ENCODE results near the gene TNS1. TPM values are rescaled to one million over a fixed set of nuclear protein-coding genes. Genes with fewer than 3 reads are reported as not detected.

The TNS1 gene
- total RNA-seq, 1 donor from 2014 or later: 14.5 TPM

DNA sequence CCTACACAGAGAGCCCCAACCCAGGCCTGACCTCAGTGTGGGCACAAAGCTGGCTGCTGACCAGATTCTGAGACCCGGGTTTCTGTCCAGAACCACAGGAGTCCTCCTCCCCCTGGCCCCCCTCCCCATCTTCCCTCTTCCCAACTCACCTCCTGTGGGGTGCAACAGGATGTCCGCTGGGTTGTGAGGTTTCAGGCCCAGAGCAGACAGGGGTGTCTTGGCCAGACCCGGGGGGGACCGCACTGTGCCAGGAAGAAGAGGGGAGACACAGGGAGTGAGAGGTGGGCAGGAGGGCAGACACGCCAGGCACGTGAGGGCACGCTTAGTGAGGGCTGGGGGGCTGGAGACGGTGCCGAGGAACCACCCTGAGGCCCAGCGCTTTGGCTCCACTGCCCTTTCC lies 171.5 kb downstream of the TNS1 start:
- no peaks in the 10 kb centered on the region for H3K9me3 Mint-ChIP-seq
- H3K27ac Mint-ChIP-seq (ENCODE audit: unreplicated experiment): no peak overlapping the region
- H3K27me3 Mint-ChIP-seq (ENCODE audit: low read depth): no peaks in the 10 kb centered on the region
- no peaks in the 10 kb centered on the region for H3K36me3 Mint-ChIP-seq (ENCODE audit: low read depth)
- TF ChIP-seq, protein P1, sequence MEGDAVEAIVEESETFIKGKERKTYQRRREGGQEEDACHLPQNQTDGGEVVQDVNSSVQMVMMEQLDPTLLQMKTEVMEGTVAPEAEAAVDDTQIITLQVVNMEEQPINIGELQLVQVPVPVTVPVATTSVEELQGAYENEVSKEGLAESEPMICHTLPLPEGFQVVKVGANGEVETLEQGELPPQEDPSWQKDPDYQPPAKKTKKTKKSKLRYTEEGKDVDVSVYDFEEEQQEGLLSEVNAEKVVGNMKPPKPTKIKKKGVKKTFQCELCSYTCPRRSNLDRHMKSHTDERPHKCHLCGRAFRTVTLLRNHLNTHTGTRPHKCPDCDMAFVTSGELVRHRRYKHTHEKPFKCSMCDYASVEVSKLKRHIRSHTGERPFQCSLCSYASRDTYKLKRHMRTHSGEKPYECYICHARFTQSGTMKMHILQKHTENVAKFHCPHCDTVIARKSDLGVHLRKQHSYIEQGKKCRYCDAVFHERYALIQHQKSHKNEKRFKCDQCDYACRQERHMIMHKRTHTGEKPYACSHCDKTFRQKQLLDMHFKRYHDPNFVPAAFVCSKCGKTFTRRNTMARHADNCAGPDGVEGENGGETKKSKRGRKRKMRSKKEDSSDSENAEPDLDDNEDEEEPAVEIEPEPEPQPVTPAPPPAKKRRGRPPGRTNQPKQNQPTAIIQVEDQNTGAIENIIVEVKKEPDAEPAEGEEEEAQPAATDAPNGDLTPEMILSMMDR (conservative IDR thresholded peaks at IDR 0.05): no peak
- peaks cover 16% of the 10 kb centered on the region for H3K4me1 Mint-ChIP-seq
- no peak for DNase-seq (ENCODE audit: low read depth, low spot score)
- no peak overlapping the region for H3K4me3 Mint-ChIP-seq

DNA sequence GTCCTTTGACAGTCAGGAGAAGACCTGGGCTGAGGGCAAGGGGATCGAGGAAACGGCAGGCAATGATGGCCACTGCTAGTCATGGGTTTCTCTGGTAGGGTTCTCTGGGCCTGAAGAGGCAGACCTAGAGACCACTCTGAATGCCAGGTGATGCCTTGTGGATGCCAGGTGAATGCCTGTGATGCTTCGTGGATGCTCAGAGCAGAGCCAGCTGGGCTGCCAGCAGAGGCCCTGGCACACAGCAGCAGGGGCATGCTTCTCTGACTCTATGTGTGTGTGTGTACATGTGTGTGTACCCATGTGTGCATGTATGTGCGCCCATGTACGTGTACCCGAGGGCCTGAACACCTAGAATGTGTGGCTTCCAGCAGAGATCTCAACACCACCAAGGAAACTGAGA lies 172.0 kb downstream of the TNS1 start:
- DNase-seq (ENCODE audit: low read depth, low spot score): no peak
- TF ChIP-seq, protein P1 (conservative IDR thresholded peaks at IDR 0.05): no peak
- peak overlapping the region; percentile 38 for H3K27ac Mint-ChIP-seq (ENCODE audit: unreplicated experiment)
- no peaks in the 10 kb centered on the region for H3K27me3 Mint-ChIP-seq (ENCODE audit: low read depth)
- H3K36me3 Mint-ChIP-seq (ENCODE audit: low read depth): no peaks in the 10 kb centered on the region
- no peak overlapping the region for H3K4me3 Mint-ChIP-seq
- H3K4me1 Mint-ChIP-seq: peaks cover 11% of the 10 kb centered on the region
- H3K9me3 Mint-ChIP-seq: no peaks in the 10 kb centered on the region

DNA sequence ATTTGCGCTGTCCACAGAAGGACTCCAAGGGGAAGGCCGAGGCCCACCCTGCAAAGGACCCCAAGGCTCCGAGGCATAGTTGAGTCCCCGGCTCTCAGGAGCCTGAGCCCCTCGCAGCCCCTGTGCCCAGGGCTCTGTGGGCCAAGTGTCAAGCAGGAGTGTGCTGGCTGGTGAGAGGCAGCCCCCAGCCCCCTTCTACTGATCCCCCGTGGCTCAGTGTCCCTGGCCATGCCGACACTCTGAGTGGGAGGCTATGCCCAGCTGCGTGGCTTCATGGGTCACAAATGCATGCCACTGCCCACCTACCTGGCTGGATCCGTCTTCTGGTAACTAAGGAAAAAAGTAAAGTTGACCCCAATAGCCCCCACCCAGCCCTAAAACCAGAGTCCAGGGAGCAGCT lies 172.7 kb downstream of the TNS1 start:
- Mint-ChIP-seq H3K27me3 (ENCODE audit: low read depth) (no peaks in the 10 kb centered on the region), H3K27ac (ENCODE audit: unreplicated experiment) (no peak overlapping the region), H3K4me1 (peaks cover 5% of the 10 kb centered on the region), H3K4me3 (no peak overlapping the region), H3K9me3 (no peaks in the 10 kb centered on the region), H3K36me3 (ENCODE audit: low read depth) (no peaks in the 10 kb centered on the region)
- TF ChIP-seq, protein P1 (conservative IDR thresholded peaks at IDR 0.05): no peak
- DNase-seq (ENCODE audit: low read depth, low spot score): no peak

DNA sequence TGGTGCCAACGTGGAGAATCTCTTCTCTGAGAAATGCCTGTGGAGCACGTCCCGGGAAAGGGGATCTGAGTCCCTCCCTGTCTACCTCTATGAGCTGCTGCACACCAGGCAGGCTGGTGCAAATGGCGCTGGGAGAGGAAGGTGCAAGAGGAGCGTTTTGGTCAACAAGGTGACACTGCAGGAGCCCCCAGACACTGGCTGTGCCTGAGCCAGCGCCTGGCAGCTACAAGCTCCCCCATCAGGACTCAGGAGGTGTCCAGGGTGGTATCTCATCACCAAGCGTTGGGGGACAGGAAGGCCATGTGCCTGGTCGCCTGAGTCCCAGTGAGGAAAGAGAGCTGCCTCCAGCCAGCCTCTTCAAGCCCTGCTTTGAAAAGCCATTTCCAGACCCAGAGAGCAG lies 173.4 kb downstream of the TNS1 start:
- peaks cover 5% of the 10 kb centered on the region for H3K4me1 Mint-ChIP-seq
- H3K4me3 Mint-ChIP-seq: no peak overlapping the region
- H3K27me3 Mint-ChIP-seq (ENCODE audit: low read depth): no peaks in the 10 kb centered on the region
- TF ChIP-seq, protein P1 (conservative IDR thresholded peaks at IDR 0.05): no peak
- H3K27ac Mint-ChIP-seq (ENCODE audit: unreplicated experiment): no peak overlapping the region
- no peak for DNase-seq (ENCODE audit: low read depth, low spot score)
- no peaks in the 10 kb centered on the region for H3K9me3 Mint-ChIP-seq
- H3K36me3 Mint-ChIP-seq (ENCODE audit: low read depth): no peaks in the 10 kb centered on the region

DNA sequence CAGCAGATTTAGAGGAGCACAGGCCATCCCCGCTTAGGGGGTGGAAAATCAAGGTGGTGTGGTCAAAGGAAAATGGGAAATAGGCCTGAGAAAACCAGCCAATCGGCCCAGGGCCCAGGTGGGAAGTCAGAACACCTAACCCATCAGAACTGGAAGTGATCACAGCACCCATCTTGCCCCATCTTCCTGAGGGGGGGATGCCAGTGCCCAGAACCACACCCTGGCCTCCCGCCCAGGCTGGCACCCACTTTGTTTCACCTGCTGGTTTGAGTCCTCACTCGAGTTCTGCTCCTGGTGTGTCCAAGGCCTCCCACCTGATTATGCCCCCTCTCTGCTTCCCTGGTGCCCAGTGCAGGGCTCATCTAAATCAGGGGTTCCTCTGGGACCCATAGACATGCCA lies 174.5 kb downstream of the TNS1 start:
- H3K27me3 Mint-ChIP-seq (ENCODE audit: low read depth): no peaks in the 10 kb centered on the region
- no peaks in the 10 kb centered on the region for H3K9me3 Mint-ChIP-seq
- no peak overlapping the region for H3K27ac Mint-ChIP-seq (ENCODE audit: unreplicated experiment)
- H3K4me1 Mint-ChIP-seq: peaks cover 5% of the 10 kb centered on the region
- no peak overlapping the region for H3K4me3 Mint-ChIP-seq
- DNase-seq (ENCODE audit: low read depth, low spot score): no peak
- TF ChIP-seq, protein P1 (conservative IDR thresholded peaks at IDR 0.05): no peak
- H3K36me3 Mint-ChIP-seq (ENCODE audit: low read depth): no peaks in the 10 kb centered on the region

All from neural crest cell (in vitro differentiated cells).